ENCODE data around the gene SLC25A39.

DNA sequence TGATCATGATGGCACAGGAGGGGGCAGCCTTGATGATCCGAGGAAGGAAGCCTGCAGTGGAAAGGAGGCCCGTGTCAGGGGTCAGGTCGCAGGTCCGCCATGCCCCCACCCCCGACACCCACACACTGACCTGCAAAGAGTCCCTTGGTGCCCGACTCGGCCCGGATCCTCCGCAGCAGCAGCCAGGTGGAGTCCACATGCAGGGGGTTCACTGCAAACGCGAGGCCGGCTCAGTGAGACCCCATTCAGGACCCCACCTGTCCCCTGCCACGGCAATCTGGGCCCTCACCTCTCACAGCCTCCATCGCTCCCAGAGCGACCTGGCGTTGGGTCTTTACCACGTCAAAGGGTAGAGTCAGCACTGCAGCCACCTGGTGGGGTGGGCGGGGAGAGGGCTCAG is 4.6 kb downstream of the SLC25A39 start:
- no peak for TF ChIP-seq EZH2 (IDR thresholded peaks at IDR 0.05; ENCODE audit: borderline replicate concordance)
- TF ChIP-seq CTCF (IDR thresholded peaks at IDR 0.05; ENCODE audit: poor library complexity), result no peak
- TF ChIP-seq EZH2phosphoT487 (IDR thresholded peaks at IDR 0.05; ENCODE audit: low read depth, severe bottlenecking, unreplicated experiment), result no peak
